Endothelial cell (in vitro differentiated cells): Measurements from ENCODE around the gene KCNK17. TPM values are rescaled to one million over a fixed set of nuclear protein-coding genes. Genes with fewer than 3 reads are reported as not detected.

Experiments used
- DNase-seq: peaks from one replicate; pipeline ENCODE4 v3.0.0; 2021; ENCODE audit warnings: low spot score
- H3K27ac Mint-ChIP-seq: one replicate; pipeline ENCODE4 v1.8.0; 2021; ENCODE audit warnings: mixed read lengths, inconsistent platforms; ENCODE audit not compliant: unreplicated experiment
- H3K27me3 Mint-ChIP-seq: one replicate; pipeline ENCODE4 v1.8.0; 2021; ENCODE audit warnings: mild to moderate bottlenecking, moderate library complexity, mixed read lengths, inconsistent platforms; ENCODE audit not compliant: unreplicated experiment
- H3K36me3 Mint-ChIP-seq: one replicate; pipeline ENCODE4 v1.8.0; 2021; ENCODE audit warnings: mild to moderate bottlenecking, low read depth, mixed read lengths, inconsistent platforms; ENCODE audit not compliant: unreplicated experiment
- H3K4me1 Mint-ChIP-seq: one replicate; pipeline ENCODE4 v1.8.0; 2021; ENCODE audit warnings: mild to moderate bottlenecking, mixed read lengths, inconsistent platforms; ENCODE audit not compliant: unreplicated experiment
- H3K4me3 Mint-ChIP-seq: one replicate; pipeline ENCODE4 v1.8.0; 2021; ENCODE audit warnings: mild to moderate bottlenecking, mixed read lengths, inconsistent platforms; ENCODE audit not compliant: unreplicated experiment
- H3K9me3 Mint-ChIP-seq: one replicate; pipeline ENCODE4 v1.8.0; 2021; ENCODE audit warnings: mixed read lengths, inconsistent platforms; ENCODE audit not compliant: unreplicated experiment
- total RNA-seq: library from RNA; stranded (reverse); fragmentation: NEBNext Ultra II Directional; extraction: Animal tissue kit (Norgen Biotek cat#: 25700); gene quantifications from one replicate; pipeline ENCODE4 v1.2.1, GENCODE V29; 2021; ENCODE audit not compliant: unreplicated experiment
- TF ChIP-seq, protein P1 (sequence below): fragments of 200-600 bp; sonication (generic); IDR thresholded peaks from one replicate; pipeline ENCODE4 v1.5.0; 2021; ENCODE audit warnings: antibody characterized with exemption; ENCODE audit not compliant: unreplicated experiment

KCNK17 gene
- total RNA-seq, 1 donor from 2014 or later = 180 TPM

DNA sequence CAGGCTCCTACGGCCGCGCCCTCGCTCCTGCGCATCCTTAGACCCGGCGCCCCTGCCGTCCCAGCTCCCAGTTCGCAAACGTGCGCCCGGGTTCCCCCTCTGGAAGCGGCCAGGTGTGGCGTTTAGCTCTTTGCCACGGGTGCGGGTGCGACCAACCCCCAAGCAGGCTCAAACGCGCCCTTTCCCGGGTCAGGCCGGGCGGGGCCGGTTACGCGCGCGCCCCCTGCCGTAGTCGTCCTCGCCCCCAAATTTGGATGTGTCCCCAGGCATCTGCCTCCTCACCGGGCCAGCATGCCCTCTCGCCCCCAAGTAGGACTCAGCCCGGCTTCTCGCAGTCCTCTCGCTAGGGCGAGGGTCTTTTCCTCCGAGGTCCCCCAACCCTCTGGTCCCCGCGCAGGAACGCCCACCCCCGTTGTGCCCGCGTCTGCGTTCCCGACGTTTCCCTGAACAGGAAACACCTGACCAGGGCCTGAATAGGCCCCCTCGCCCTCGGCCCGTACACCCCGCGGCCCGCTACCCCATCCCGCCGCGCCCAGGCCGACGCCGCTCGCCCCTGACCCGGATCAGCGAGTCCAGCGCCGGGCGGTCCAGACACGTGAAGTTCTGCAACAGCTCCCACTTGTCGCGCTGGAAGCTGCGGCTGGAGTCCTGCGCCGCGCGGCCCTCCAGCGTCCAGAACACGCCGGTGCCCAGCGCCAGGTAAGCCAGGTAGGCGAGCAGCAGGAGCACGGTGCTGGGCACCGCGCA is 520 bp downstream of the KCNK17 start:
- Mint-ChIP-seq H3K27me3 (peaks cover 18% of the 10 kb centered on the region), H3K9me3 (peaks cover 4% of the 10 kb centered on the region), H3K36me3 (peaks cover 32% of the 10 kb centered on the region), H3K27ac (no peak overlapping the region), H3K4me1 (peaks cover 35% of the 10 kb centered on the region), H3K4me3 (peak overlapping the region; percentile 90)
- TF ChIP-seq, protein P1, sequence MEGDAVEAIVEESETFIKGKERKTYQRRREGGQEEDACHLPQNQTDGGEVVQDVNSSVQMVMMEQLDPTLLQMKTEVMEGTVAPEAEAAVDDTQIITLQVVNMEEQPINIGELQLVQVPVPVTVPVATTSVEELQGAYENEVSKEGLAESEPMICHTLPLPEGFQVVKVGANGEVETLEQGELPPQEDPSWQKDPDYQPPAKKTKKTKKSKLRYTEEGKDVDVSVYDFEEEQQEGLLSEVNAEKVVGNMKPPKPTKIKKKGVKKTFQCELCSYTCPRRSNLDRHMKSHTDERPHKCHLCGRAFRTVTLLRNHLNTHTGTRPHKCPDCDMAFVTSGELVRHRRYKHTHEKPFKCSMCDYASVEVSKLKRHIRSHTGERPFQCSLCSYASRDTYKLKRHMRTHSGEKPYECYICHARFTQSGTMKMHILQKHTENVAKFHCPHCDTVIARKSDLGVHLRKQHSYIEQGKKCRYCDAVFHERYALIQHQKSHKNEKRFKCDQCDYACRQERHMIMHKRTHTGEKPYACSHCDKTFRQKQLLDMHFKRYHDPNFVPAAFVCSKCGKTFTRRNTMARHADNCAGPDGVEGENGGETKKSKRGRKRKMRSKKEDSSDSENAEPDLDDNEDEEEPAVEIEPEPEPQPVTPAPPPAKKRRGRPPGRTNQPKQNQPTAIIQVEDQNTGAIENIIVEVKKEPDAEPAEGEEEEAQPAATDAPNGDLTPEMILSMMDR = no peak
- peak; percentile 22 for DNase-seq

DNA sequence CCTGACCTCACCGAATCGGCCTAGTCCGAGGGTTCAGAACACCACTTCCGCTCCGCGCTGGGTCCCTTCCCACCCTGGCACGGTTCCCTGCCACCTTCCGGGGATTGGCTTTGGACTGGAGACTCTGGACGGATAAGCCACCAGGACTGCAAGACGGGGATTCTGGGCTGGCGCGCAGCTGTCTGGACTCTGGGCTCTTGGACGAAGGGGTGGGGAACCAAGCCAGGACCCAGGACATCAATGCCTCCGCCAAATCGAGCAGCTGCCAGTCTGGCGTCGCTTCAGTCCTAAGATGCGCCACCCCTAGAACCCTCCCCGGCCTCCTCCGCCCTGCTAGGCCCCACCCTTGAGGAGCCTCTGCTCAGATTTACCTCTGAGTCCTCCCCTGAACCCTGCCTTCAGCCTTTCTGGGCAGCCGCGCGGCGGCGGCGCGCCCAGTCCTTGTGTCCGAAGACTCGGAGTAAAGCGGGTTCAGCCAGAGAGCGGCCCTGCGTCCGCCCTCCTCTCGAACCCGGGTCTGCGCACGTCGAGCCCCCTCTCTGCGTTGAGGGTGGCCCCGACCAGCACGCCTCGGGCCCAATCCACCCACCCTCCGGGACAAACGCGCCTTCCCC is 1.2 kb downstream of the KCNK17 start:
- H3K4me3 Mint-ChIP-seq = peak overlapping the region; percentile 90
- H3K4me1 Mint-ChIP-seq = peaks cover 35% of the 10 kb centered on the region
- H3K27me3 Mint-ChIP-seq = peaks cover 18% of the 10 kb centered on the region
- TF ChIP-seq, protein P1 = no peak
- peaks cover 4% of the 10 kb centered on the region for H3K9me3 Mint-ChIP-seq
- H3K27ac Mint-ChIP-seq = no peak overlapping the region
- peaks cover 29% of the 10 kb centered on the region for H3K36me3 Mint-ChIP-seq
- DNase-seq = no peak

DNA sequence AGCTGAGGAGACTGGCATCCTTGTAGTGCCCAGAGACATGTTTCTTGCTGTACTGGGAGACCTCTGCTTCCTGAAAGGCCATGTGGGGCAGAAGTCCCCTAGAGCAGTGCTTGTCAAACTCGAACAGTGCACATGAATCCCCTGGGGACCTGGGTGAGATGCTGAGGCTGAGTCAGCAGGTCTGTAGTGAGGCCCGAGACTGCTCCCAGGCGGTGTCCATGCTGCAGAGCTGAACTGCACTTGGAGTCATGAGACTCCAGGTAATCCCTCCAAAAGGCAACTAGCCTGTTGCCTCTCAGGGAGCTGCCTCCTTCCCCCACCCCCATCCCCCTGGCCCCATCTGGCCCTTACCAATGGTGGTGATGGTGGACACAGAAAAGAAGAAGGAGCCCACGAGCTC is 3.7 kb downstream of the KCNK17 start:
- TF ChIP-seq, protein P1 = no peak
- Mint-ChIP-seq H3K9me3 (peaks cover 4% of the 10 kb centered on the region), H3K4me1 (peaks cover 42% of the 10 kb centered on the region)

DNA sequence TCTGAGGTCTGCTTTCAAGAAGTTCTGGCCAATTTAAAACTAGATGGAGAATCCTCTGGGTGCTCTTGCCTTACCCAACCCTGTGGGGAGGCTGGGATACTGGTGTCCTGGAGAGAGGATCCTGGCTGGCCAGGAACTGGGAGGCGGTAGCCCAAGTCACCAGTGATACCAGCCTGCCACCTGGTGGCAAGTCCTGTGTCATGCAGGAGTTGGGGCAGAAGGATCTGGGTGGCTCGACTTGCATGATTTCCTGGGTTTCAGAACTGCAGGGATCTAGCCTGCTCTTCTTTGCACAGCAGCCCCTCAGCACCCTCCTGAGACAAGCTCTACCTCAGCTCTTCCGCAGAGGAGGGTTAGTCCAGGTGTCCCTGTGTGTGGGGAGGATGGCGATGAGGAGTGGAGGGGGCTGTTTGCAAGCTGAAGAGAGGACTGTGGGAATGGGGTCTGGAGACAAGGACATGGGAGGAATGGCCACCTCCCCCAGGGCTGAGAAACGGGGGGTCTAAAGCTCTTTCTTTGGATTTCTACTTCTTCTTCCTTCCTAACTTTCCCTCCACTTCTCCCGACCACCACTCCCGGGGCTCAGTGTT is 4.2 kb downstream of the KCNK17 start:
- peaks cover 32% of the 10 kb centered on the region for H3K36me3 Mint-ChIP-seq
- peaks cover 43% of the 10 kb centered on the region for H3K4me1 Mint-ChIP-seq
- TF ChIP-seq, protein P1 = peak; percentile 96
- H3K27ac Mint-ChIP-seq = no peak overlapping the region
- peak overlapping the region; percentile 54 for H3K4me3 Mint-ChIP-seq
- peaks cover 19% of the 10 kb centered on the region for H3K27me3 Mint-ChIP-seq
- peak; percentile 85 for DNase-seq
- H3K9me3 Mint-ChIP-seq = peaks cover 4% of the 10 kb centered on the region

More for the DNA sequence above, 3.7 kb downstream of the KCNK17 start:
- Mint-ChIP-seq H3K27ac (no peak overlapping the region), H3K27me3 (peaks cover 22% of the 10 kb centered on the region), H3K36me3 (peaks cover 28% of the 10 kb centered on the region), H3K4me3 (peak overlapping the region; percentile 54)
- no peak for DNase-seq

DNA sequence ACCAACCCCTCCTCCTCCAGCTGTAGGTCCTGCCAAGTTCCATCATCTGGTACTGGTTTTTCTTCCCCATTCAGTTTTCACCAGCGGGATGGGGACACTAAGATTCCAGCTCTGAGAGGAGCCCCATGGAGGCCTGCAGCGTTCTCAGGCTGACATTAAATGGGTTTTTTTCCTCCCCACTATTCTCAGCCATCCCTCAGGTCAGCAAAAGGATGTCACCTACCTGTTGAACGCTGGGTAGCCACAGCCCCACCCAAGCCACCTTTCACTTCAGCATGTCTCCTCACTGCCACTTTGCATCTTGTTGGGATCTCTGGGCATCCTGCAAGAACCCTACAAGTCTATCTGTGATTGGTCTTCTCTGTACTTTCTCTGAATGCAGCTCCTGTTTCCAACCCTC is 6.8 kb downstream of the KCNK17 start:
- peaks cover 20% of the 10 kb centered on the region for H3K27me3 Mint-ChIP-seq

More for the DNA sequence above, 6.8 kb downstream of the KCNK17 start:
- H3K36me3 Mint-ChIP-seq = peaks cover 33% of the 10 kb centered on the region
- peaks cover 4% of the 10 kb centered on the region for H3K9me3 Mint-ChIP-seq
- TF ChIP-seq, protein P1 = no peak
- no peak overlapping the region for H3K4me3 Mint-ChIP-seq
- peaks cover 42% of the 10 kb centered on the region for H3K4me1 Mint-ChIP-seq
- H3K27ac Mint-ChIP-seq = no peak overlapping the region
- no peak for DNase-seq
